Renal pelvis (tissue), 12 donors: Measurements from ENCODE around the gene NOG. TPM values are rescaled to one million over a fixed set of nuclear protein-coding genes. Genes with fewer than 3 reads are reported as not detected.

Source experiments
- DNase-seq: peaks from one replicate; pipeline ENCODE4 v3.0.0-alpha.2; 2013
- long read RNA-seq, 16 experiments: transcript quantifications; one replicate each; lab custom pipeline, GENCODE V29; 2026
- polyA plus RNA-seq, 3 donors: library from polyadenylated mRNA; unstranded; fragments of 120-200 nt; gene quantifications; one replicate each; pipeline ENCODE4 v1.2.1, GENCODE V29; 2013; ENCODE audit not compliant: insufficient read length in 3 of 3

The NOG gene
- polyA plus RNA-seq: 1 to 10 TPM; 1.1 to 1.7 (median 1.4) TPM
- long read RNA-seq, donor 1, transcript NOG-201 (1 exons, 1,892 nt): major isoform, 5 of 5 reads
- long read RNA-seq, donor 1, partial matches to known transcripts: 0 of 5 reads
- long read RNA-seq, donor 1, other reads (novel, unspliced or antisense): 0 of 5 reads
- long read RNA-seq, donor 2, partial matches to known transcripts: 0 of 3 reads
- long read RNA-seq, donor 2, other reads (novel, unspliced or antisense): 0 of 3 reads
- long read RNA-seq, donor 3, partial matches to known transcripts: 0 of 2 reads
- long read RNA-seq, donor 3, other reads (novel, unspliced or antisense): 0 of 2 reads
- long read RNA-seq, donor 4, partial matches to known transcripts: 0 of 3 reads
- long read RNA-seq, donor 4, other reads (novel, unspliced or antisense): 0 of 3 reads
- long read RNA-seq, donor 5, partial matches to known transcripts: 0 of 2 reads
- long read RNA-seq, donor 5, other reads (novel, unspliced or antisense): 0 of 2 reads
- long read RNA-seq, donor 6, partial matches to known transcripts: 0 of 3 reads
- long read RNA-seq, donor 6, other reads (novel, unspliced or antisense): 0 of 3 reads
- long read RNA-seq, donor 7, transcript NOG-201 (1 exons, 1,892 nt): major isoform, 8 of 8 reads
- long read RNA-seq, donor 7, partial matches to known transcripts: 0 of 8 reads
- long read RNA-seq, donor 7, other reads (novel, unspliced or antisense): 0 of 8 reads
- long read RNA-seq, donor 8: 0 reads
- long read RNA-seq, donor 9, transcript NOG-201 (1 exons, 1,892 nt): major isoform, 8 of 8 reads
- long read RNA-seq, donor 9, partial matches to known transcripts: 0 of 8 reads
- long read RNA-seq, donor 9, other reads (novel, unspliced or antisense): 0 of 8 reads
- long read RNA-seq, donor 10, partial matches to known transcripts: 0 of 3 reads
- long read RNA-seq, donor 10, other reads (novel, unspliced or antisense): 0 of 3 reads
- long read RNA-seq, donor 11, transcript NOG-201 (1 exons, 1,892 nt): major isoform, 6 of 6 reads
- long read RNA-seq, donor 11, partial matches to known transcripts: 0 of 6 reads
- long read RNA-seq, donor 11, other reads (novel, unspliced or antisense): 0 of 6 reads
- long read RNA-seq, donor 12, transcript NOG-201 (1 exons, 1,892 nt): major isoform, 9 of 9 reads
- long read RNA-seq, donor 12, partial matches to known transcripts: 0 of 9 reads
- long read RNA-seq, donor 12, other reads (novel, unspliced or antisense): 0 of 9 reads
- long read RNA-seq, donor 13: 0 reads
- long read RNA-seq, donor 14: 0 reads
- long read RNA-seq, donor 15: 0 reads
- long read RNA-seq, donor 16, transcript NOG-201 (1 exons, 1,892 nt): major isoform, 8 of 8 reads
- long read RNA-seq, donor 16, partial matches to known transcripts: 0 of 8 reads
- long read RNA-seq, donor 16, other reads (novel, unspliced or antisense): 0 of 8 reads

DNA sequence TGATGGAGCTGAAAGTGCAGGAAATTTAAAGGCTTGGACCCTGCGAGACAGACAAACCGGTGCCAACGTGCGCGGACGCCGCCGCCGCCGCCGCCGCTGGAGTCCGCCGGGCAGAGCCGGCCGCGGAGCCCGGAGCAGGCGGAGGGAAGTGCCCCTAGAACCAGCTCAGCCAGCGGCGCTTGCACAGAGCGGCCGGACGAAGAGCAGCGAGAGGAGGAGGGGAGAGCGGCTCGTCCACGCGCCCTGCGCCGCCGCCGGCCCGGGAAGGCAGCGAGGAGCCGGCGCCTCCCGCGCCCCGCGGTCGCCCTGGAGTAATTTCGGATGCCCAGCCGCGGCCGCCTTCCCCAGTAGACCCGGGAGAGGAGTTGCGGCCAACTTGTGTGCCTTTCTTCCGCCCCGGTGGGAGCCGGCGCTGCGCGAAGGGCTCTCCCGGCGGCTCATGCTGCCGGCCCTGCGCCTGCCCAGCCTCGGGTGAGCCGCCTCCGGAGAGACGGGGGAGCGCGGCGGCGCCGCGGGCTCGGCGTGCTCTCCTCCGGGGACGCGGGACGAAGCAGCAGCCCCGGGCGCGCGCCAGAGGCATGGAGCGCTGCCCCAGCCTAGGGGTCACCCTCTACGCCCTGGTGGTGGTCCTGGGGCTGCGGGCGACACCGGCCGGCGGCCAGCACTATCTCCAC is at the start of gene NOG:
NOG (plus strand) TSS at position 54 of the 674 bp plus-strand sequence; CDS start at position 579, 525 bp downstream.
- peak; percentile 66 for DNase-seq

DNA sequence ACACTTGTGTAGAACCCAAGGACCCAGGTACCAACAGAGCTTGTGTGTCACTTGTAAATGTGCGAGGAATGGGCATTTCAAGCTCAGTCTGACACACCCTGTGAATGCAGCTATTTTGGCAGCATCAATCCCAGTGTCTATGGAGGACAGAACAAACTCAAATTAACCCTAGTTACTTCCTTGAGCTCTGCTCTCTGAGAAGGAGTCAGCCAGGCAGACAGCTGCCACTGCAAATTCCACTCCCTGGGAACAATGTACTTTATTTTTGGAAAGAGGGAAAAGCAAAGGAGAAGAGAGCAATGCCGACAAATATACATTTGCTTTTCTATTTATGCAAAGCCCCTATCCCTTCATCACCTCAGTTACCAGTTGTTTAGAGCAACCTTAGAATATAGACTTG is 48.4 kb upstream of the NOG start:
- DNase-seq: no peak

DNA sequence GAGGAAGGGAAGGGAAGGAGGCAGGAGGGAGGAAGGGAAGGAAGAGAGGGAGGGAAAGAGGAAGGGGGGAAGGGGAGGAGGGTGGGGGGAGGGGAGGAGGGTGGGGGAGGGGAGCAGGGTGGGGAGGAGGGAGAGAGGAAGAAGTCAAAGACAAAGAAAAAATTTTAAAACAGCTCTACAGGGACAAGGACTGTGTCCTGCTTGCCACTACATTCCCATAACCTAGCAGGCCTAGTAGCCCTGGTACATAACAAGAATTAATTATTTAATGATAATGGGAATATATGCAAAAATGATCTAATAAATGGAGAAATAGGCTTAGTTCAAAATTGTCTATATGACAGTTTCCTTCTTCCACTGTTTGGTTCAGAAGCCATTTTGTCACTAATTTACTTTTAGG is 47.6 kb upstream of the NOG start:
- no peak for DNase-seq

DNA sequence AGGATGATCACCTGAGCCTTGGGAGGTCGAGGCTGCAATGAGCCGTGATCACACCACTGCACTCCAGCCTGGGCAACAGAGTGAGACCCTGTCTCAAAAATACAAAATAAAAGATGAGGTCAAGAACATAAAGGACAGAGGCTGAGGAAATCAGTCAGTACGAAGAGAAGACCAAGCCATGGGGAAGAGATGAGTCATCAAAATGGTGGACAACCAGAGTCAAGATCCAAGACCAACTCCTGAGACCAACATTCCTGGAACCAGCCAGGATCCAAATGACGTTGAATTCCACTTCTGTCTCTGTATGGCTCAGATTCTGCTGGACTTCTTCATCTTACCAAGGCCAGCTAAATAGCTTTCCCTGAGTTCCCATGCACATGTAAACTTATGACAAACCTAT is 44.8 kb upstream of the NOG start:
- DNase-seq: no peak

DNA sequence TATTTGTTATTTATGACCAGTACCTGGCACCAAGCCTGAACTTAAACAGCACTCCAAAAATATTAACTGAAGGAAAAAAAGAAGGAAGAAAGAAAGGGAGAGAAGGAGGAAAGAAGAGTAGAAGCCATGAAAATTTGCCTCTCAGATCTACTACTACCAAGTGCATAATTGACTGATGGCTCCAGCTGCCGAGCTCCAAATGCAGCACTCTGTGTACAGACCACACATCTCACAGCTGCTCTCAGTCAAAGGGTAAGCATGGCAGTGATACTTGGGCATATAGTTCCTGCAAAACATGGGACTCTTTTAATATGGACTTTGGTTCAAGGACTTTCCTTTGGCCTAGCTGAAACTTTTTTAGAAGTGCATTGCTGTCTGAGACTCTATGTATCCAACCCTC is 44.0 kb upstream of the NOG start:
- DNase-seq: no peak

DNA sequence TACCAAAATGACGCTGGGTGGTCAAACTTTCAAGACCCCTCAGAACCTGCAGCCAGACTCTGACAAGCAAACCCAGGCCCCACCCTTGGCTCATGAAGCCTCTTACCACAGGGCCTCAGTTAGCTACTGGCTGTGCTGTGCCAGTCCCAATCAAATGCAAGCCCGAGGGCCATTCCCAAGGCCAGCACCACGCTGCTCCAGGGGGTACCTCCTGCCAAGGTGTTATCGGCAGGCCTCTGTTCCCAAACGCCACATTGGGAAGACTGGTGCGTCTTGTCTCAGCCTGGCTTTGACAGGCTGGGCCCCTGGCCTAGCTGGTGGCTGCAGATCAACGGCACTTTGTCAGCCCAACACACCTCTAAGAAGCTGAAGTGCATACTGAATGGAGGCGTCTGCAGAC is 35.8 kb upstream of the NOG start:
- DNase-seq: no peak

DNA sequence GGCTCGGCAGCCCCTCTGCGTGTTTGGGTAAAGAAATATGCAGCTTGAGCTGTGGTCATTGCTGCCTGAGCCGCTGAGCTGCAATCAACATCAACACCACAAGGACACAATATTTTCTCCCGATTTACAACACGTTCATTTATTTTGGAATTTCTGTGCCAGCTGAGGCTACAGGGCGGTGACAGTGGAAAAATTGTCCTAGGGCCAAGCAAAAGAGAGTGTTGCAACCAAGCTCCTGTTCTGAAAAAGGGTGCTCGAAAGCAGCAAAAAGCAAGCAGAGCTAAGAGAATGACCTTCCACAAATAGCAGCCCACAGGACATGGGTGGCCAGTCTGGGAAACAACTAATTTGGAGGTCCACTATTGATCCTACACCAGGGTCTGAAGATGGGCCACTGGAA is 35.4 kb upstream of the NOG start:
- DNase-seq: no peak

DNA sequence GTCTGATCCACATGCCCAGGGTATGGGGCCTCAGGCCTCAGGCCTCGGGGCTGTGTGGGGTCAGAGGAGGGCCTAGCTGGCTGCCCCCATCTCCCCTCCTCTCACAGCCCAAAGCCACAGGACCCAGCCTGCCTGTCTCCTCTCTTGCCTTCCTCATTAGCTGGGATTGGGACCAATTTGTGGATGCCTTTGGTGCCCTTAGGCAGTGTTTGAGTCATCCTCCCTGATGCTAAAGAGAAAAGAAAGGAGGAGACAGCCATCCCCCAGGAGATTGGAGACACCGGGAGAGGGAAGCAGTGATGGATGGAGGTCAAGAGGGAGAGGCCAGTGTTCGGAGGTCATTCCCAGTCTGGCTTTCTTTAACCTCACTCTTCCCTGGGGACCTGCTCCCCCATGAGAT is 23.3 kb upstream of the NOG start:
- DNase-seq: no peak

DNA sequence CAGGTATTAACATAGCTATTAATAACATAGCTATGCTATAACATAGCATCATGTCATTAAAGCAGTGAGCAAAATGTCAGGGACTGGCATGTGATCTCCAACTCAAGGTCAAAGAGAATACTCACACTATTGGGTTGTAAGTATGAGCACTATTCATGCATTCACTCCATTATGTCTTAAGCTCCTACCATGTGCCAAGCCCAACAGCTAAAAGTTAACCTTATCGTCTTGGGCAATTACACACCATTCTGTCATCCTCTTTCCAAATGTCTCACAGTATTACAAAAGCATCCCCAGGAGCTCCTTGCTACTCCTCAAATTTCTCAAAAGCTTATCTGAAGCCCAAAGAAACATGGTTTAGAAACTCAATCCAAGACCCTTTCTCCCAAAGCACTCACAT is 22.0 kb upstream of the NOG start:
- DNase-seq: no peak

DNA sequence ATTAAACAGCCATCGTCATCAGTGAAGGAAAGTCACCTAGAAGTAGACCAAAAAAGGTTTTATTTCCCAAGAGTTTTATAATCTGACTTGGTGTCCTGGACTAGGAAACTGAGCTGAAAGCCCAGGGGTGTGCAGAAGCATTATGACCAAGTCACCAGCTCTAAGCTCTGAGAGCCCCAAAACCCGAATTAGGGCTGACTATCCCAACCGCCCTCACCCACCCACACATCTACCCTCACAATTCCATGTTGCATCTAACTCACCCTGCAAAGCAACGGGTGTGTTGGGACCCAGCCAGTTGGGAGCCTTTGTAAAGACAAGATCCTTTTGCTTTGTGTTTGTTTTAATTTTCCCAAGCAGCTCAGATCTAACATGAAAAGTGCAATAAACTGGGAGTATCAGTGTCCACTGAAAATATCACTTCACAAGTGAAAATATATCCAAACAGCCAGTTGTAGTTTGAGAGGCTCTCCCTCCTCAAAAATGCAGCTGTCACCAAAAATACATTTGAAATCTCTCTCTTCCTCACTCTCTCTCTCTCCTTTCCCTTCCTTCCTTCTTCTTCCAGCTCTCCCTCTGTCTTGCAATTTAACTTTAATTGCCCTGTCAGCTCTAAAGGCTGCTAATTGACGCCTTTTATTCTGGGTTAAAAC is 16.2 kb upstream of the NOG start:
- no peak for DNase-seq

DNA sequence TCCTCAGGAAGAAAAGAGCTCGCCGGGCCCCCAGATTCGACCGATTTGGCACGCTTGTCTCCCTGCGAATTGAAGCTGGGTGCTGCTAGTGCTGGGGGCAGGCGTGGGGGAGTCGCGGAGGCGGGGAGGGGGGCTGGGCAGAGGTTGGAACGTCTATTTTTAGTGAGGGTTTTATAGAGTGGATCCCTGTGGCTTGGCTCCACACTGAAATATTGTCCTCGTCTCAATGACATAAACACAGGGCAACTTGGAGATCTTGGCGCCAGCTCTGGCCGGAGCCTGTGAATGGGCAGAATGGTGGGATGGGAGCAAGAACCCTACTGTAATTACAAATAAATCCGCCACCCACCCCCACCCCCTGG is 15.7 kb upstream of the NOG start:
- DNase-seq: no peak

DNA sequence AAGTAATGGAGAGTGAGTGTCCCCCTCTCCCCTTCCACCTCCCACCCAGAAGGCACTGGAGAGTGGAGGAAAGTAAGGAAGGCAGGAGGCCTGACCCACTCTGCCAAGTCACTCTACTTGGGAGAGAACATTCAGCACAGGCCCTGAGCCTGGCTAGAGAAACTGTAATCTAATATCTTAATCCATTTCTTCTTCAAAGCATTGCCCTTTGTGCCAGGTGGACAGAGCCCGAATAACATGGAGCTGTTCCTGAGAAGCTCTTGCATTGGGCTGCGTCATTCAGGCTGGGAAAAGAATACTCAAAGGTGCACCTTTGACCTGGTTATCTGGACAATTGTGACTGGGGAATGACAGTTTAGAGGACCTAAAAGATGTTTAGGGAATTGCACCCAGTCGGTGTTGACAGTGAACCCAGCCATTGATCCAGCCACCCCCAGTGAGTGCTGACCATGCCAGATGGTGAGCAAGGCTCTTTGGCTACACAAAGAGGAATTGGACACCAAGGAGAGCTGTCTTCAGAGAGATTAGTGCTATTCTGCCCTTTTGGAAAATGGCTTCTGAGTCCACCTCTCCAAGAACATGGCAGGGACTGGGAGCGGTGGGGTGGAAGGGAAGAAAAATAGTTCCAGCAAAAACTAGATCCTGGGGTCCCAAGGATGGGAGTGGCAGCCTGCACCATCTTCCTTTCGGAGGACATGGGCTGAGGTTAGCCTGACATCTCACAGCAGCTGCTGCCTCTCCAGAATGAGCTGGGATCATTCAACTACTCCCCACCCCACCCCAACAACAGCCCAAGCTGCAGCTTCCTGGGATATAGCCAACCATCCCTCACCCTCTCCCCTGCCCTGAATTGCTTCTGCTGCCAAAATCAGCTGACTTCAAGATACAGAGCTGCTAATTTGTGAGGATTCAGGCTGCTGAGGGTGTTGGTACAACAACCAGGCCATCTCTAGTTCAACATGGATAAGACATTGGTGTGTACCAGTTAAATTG is 11.6 kb upstream of the NOG start:
- no peak for DNase-seq

DNA sequence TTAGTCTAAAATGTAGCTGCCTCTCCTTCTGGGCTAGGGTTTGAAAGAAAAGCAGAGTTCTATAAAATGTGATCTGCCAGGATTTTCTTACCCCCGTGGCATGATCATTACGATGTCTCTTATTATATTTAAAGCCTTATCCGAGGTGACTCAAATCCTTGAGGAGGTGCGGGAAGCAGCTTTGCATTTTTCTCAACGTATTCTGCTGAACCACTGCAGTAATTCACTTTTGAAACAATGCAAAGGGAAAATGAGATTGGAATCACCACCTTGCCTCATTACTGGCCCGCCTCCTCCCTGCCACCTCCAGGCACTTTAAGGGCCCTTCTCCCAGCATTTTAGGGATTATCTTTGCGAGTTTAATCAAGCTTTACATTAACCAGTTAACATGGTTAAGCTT is 9.7 kb upstream of the NOG start:
- no peak for DNase-seq

DNA sequence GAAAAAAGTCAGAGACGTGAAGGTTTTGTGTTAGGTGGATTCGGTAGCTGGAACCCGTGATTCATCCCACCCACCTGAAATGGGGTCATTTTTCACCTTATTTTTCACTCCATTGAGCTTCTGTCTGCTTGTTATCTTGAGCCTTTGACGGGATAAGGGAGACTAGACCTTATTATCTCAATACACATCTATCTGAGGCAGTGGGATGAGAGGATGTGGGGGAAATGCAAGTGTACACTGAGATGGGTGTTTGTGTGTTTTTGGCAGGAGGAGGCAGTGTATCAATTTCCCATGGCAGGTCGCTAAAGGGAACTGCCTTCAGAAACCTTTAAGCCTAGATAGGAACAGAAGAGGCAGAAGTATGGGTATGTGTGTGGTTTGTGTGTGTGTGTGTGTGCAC is 6.2 kb upstream of the NOG start:
- no peak for DNase-seq

DNA sequence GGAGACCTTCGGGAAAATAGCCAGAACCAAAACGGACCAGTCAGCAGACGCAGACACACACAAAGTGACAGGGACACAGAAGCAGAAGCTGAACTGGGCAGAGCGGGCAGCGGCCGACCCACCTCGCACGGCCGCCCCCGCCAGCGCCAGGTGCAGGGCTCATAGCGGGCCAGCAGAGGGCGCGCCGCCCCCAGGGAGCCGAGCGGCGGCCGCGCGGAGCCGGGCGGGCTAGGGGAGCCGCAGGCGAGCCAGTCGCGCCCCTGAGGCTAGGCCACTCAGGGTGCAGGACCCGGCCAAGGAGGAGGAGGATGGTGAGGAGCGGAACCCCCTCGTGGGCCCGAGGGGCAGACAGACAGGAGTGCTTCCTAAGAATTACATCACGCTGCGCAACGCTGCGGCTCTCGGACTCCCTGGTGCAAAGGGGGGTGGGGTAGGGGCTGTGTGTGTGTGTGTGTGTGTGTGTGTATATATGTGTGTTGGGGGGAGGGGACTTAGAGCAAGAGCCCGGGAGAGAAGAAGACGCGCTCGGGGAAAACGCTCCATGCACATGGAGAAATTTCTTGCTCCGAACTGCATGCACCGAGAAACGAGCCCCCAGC is 913 bp upstream of the NOG start:
- peak; percentile 55 for DNase-seq

DNA sequence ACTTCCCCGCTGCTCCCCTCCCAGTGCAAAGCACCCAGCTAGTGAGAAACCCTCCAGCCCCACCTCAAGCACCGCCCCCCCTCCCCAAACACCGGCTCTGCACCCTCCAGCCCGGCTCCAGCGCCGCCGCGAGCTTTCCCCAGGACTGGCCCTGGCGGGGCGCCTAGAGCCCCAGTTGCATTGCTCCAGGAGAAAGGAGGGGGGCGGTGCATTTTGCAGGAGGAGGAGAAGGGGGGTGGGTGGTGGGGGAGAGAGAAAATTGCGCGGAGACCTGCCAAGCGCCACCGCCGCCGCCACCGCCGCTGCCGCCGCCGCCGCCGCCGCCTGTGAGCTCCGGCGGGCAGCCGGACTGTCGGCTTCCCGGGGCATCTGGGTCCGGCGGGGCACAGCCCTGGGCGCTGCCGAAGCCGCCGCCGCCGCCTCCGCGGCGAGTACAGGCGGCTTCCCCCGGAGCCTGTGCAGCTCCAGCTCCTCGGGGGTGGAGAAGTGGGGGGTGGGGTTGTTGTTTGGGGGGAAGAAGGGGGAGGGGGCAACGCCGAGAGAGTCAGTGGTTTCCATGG is 333 bp upstream of the NOG start:
- peak; percentile 60 for DNase-seq

DNA sequence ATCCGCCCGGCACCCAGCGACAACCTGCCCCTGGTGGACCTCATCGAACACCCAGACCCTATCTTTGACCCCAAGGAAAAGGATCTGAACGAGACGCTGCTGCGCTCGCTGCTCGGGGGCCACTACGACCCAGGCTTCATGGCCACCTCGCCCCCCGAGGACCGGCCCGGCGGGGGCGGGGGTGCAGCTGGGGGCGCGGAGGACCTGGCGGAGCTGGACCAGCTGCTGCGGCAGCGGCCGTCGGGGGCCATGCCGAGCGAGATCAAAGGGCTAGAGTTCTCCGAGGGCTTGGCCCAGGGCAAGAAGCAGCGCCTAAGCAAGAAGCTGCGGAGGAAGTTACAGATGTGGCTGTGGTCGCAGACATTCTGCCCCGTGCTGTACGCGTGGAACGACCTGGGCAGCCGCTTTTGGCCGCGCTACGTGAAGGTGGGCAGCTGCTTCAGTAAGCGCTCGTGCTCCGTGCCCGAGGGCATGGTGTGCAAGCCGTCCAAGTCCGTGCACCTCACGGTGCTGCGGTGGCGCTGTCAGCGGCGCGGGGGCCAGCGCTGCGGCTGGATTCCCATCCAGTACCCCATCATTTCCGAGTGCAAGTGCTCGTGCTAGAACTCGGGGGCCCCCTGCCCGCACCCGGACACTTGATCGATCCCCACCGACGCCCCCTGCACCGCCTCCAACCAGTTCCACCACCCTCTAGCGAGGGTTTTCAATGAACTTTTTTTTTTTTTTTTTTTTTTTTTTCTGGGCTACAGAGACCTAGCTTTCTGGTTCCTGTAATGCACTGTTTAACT is 1.0 kb downstream of the NOG start:
- peak; percentile 24 for DNase-seq

DNA sequence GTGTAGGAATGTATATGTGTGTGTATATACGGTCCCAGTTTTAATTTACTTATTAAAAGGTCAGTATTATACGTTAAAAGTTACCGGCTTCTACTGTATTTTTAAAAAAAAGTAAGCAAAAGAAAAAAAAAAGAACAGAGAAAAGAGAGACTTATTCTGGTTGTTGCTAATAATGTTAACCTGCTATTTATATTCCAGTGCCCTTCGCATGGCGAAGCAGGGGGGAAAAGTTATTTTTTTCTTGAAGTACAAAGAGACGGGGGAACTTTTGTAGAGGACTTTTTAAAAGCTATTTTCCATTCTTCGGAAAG is 1.6 kb downstream of the NOG start:
- DNase-seq: no peak
